Testis (tissue), 2 donors: ENCODE results near the gene DENND1A.

Experiments used
- POLR2A ChIP-seq: fragments of 450-650 bp; IDR thresholded peaks from one replicate; pipeline ENCODE4 v1.6.1; 2017; ENCODE audit warnings: antibody characterized with exemption, mild to moderate bottlenecking, moderate library complexity
- TF ChIP-seq, protein P1 (sequence below), 3 experiments: fragments of 450-650 bp in 2 of 3; fragments of 200-600 bp in 1 of 3; sonication (generic) in 1 of 3; IDR thresholded peaks; one replicate each; pipeline ENCODE4 v1.5.1; 2016 to 2019; ENCODE audit warnings: antibody characterized with exemption in 3 of 3, mild to moderate bottlenecking in 2 of 3, moderate library complexity in 1 of 3

DNA sequence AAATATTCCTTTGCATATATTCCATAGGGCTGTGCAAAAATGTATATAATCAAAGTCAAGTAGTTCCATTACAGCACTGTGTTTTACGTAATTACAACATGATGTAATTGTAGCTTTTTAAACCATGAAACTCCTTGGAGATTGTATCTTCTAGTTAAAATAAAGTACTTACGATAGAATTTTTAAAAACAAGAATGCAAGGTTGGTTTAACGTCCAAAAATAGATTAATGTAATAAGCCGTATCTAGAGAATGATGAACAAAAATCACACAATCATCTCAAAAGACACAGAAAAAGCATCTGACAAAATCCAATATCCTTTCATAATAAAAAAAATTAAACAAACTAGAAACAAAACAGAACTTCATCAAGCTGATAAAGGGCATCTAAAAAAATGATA is 86.2 kb downstream of the DENND1A start:
- no peak for TF ChIP-seq POLR2A
- TF ChIP-seq, protein P1, sequence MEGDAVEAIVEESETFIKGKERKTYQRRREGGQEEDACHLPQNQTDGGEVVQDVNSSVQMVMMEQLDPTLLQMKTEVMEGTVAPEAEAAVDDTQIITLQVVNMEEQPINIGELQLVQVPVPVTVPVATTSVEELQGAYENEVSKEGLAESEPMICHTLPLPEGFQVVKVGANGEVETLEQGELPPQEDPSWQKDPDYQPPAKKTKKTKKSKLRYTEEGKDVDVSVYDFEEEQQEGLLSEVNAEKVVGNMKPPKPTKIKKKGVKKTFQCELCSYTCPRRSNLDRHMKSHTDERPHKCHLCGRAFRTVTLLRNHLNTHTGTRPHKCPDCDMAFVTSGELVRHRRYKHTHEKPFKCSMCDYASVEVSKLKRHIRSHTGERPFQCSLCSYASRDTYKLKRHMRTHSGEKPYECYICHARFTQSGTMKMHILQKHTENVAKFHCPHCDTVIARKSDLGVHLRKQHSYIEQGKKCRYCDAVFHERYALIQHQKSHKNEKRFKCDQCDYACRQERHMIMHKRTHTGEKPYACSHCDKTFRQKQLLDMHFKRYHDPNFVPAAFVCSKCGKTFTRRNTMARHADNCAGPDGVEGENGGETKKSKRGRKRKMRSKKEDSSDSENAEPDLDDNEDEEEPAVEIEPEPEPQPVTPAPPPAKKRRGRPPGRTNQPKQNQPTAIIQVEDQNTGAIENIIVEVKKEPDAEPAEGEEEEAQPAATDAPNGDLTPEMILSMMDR (IDR thresholded peaks at IDR 0.05): no peak
